OCI-LY3 (cell line): ENCODE data around the gene CCL15.

Experiments
- EZH2phosphoT487 ChIP-seq: fragments of 200-600 bp; shearing (Covaris generic); IDR thresholded peaks from 2 replicates; pipeline ENCODE4 v1.6.1; 2018; ENCODE audit warnings: antibody characterized with exemption, mixed run types, low read depth
- TF ChIP-seq, protein P1 (sequence below): fragments of 200-600, 300-600 bp; sonication (generic); IDR thresholded peaks from 2 replicates; pipeline ENCODE4 v1.5.1; 2014; ENCODE audit warnings: antibody characterized with exemption, low read length, low read depth

DNA sequence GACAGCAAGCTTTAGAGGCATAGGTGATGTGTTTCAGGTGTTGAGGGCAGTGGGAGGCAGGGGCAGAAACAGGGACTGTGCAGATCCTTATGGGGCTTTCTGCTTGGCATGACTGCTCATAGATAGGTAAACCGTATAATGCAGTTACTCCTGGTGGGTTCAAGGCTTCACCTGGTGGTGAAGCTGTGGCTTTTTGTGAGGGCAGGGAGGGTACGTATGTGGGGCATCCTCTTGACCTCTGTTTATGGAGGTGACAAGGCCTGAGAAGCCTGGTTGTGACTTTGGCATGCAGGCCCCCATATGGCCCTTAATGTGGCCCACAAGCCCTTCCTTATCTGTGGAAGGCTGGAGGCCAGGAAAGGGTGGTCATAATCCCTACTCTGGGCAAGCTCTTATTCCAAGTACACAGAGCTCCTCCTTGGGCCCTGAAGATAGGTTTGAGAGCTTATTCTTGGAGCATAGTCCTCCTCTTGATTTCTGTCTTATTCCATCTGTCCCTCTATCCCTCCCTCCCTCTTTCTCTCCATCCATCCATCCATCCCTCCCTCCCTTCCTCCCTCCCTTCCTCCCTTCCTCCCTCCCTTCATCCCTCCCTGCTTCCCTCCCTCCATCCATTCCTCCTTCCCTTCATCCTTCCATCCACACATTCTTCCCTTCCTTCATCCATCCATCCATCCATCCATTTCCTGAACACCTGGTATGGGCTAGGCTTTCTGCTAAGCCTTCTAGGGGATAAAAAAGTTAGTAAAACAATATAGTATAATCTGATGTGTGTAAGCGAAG is 18.8 kb downstream of the CCL15 start:
- TF ChIP-seq, protein P1, sequence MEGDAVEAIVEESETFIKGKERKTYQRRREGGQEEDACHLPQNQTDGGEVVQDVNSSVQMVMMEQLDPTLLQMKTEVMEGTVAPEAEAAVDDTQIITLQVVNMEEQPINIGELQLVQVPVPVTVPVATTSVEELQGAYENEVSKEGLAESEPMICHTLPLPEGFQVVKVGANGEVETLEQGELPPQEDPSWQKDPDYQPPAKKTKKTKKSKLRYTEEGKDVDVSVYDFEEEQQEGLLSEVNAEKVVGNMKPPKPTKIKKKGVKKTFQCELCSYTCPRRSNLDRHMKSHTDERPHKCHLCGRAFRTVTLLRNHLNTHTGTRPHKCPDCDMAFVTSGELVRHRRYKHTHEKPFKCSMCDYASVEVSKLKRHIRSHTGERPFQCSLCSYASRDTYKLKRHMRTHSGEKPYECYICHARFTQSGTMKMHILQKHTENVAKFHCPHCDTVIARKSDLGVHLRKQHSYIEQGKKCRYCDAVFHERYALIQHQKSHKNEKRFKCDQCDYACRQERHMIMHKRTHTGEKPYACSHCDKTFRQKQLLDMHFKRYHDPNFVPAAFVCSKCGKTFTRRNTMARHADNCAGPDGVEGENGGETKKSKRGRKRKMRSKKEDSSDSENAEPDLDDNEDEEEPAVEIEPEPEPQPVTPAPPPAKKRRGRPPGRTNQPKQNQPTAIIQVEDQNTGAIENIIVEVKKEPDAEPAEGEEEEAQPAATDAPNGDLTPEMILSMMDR, result no peak
- TF ChIP-seq EZH2phosphoT487, result no peak
